GM12891 (cell line): Measurements from ENCODE around the gene SH2B2.

Experiments used
- POLR2A ChIP-seq: IDR thresholded peaks from 2 replicates; pipeline ENCODE4 v1.6.1; 2011; ENCODE audit warnings: low read depth, low read length, control low read depth
- POU2F2 ChIP-seq: IDR thresholded peaks from 2 replicates; pipeline ENCODE4 v1.6.1; 2011; ENCODE audit warnings: low read depth, mild to moderate bottlenecking, control low read depth, low read length, moderate library complexity

DNA sequence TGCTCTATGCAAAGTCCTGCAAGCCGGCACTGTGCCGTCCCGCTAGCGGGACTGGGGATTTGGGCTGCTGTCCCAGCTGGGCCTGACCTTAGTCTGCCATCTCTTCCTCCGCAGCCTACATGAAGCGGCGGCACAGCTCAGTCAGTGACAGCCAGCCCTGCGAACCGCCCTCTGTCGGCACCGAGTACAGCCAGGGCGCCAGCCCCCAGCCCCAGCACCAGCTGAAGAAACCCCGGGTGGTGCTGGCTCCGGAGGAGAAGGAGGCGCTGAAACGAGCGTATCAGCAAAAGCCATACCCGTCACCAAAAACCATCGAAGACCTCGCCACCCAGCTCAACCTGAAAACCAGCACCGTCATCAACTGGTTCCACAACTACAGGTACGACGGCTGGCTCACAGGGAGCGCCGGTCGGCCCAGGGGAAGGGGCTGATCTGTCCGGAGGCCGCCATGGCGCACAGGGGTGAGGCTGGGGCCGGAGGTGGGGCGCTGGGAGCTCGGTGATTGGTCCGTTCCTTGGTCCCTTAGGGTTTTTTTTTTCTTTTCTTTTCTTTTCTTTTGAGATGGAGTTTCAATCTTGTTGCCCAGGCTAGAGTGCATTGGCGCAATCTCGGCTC lies 47.4 kb upstream of the SH2B2 start:
- no peak for TF ChIP-seq POLR2A
- TF ChIP-seq POU2F2: no peak
